ENCODE data around the gene PIP4K2A.
"Not testable (repeated sequence)": the region's sequence is repeated elsewhere in the genome, so short reads cannot be mapped to it uniquely, and the experiment has no call there.

- TF ChIP-seq POLR2A, CTCF, POLR2AphosphoS5, EP300 (IDR thresholded peaks at IDR 0.05): not testable (repeated sequence)
Observed at GRCh38 chr10:22499973-22500372, 214.4 kb downstream of the PIP4K2A start.

All from suprapubic skin (tissue), 4 donors.